GM23248 (cell line): ENCODE measurements around the gene MED8.

ENCODE experiments used
- EZH2 ChIP-seq: fragments of 200-600 bp; sonication (generic); IDR thresholded peaks from 2 replicates; pipeline ENCODE4 v1.6.1; 2018; ENCODE audit warnings: antibody characterized with exemption, mild to moderate bottlenecking; ENCODE audit not compliant: insufficient read depth, poor library complexity, severe bottlenecking
- EZH2phosphoT487 ChIP-seq: fragments of 200-600 bp; sonication (generic); IDR thresholded peaks from 2 replicates; pipeline ENCODE4 v1.6.1; 2018; ENCODE audit warnings: antibody characterized with exemption, moderate library complexity, mild to moderate bottlenecking, low read depth; ENCODE audit not compliant: insufficient read depth

- TF ChIP-seq EZH2phosphoT487 = no peak
- TF ChIP-seq EZH2 = no peak
Measured at GRCh38 chr1:43395523-43395922, 5.9 kb upstream of the MED8 start.
